GM20000 (cell line): ENCODE measurements around the gene SEC14L3.
A peak's percentile ranks its signal among the peaks of the same experiment; 100 is the strongest.

Source experiments
- DNase-seq: peaks from one replicate; pipeline ENCODE4 v3.0.0; 2012; ENCODE audit warnings: low spot score
- TF ChIP-seq, protein P1 (sequence below): IDR thresholded peaks from 2 replicates; pipeline ENCODE4 v1.5.1; 2012; ENCODE audit warnings: mild to moderate bottlenecking, control low read depth; ENCODE audit errors: extremely low read depth, missing control alignments

Gene SEC14L3

DNA sequence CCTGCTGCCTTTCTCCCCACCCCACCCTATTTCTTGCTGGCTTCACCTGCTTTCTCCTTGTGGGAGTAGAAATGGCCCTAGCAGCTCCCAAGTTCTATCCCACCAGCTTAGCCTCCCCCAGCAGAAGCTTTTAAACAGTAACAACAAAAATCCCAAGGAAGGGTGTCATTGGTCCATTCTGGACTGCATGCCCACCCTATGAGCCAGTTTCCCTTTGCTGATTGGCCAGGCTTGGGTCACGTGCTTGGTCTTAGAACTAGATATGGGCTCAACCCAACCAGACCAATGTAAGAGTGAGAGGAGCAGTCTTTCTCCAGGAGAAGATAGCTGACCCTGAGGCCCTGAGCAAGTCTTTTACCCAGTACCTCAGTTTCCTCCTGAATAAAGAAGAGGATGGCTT lies 43.9 kb downstream of the SEC14L3 start:
- no peak for DNase-seq
- TF ChIP-seq, protein P1, sequence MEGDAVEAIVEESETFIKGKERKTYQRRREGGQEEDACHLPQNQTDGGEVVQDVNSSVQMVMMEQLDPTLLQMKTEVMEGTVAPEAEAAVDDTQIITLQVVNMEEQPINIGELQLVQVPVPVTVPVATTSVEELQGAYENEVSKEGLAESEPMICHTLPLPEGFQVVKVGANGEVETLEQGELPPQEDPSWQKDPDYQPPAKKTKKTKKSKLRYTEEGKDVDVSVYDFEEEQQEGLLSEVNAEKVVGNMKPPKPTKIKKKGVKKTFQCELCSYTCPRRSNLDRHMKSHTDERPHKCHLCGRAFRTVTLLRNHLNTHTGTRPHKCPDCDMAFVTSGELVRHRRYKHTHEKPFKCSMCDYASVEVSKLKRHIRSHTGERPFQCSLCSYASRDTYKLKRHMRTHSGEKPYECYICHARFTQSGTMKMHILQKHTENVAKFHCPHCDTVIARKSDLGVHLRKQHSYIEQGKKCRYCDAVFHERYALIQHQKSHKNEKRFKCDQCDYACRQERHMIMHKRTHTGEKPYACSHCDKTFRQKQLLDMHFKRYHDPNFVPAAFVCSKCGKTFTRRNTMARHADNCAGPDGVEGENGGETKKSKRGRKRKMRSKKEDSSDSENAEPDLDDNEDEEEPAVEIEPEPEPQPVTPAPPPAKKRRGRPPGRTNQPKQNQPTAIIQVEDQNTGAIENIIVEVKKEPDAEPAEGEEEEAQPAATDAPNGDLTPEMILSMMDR: no peak

DNA sequence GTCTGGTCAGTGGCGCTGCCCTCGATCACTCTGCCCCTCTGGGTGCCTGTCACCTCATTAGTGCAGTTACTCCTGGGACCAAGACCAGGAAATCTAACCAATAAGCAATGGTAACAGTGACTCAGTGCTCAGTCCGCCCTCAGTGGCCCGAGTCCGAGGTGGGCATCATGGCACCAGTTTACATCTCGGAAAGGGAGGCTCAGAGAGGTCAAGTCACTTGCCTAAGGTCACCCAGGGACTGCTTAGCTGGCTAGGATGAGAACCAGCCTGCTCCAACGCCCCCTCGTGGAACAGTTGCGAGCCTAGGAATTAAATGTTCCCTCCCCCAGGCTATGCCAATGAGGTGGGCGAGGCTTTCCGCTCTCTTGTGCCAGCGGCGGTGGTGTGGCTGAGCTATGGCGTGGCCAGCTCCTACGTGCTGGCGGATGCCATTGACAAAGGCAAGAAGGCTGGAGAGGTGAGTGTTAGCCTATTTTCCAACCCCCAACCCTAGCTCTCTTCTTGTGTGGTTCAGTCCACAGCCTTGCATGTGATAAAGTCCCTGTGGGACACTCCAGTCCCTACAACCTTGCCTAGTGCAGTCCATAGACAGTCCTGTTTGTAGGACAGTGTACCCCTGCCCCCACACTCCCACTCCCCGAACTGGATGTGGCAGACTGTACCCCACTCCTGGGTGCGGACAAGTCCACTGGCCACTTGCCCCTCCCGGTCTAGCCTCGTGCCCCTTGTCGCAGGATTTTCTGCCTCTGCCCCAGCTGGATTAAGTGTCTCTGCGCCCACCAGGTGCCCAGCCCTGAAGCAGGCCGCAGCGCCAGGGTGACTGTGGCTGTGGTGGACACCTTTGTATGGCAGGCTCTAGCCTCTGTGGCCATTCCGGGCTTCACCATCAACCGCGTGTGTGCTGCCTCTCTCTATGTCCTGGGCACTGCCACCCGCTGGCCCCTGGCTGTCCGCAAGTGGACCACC lies 45.1 kb downstream of the SEC14L3 start:
- TF ChIP-seq, protein P1: peak; percentile 62
- DNase-seq: peak; percentile 74

GRCh38 chr22:30425616-30426387 lies 46.0 kb downstream of the SEC14L3 start, which contains the start of gene MTFP1:
Gene MTFP1 (plus strand): TSS chr22:30425768. CDS start chr22:30425880, 112 bp downstream.
- TF ChIP-seq, protein P1: no peak
- DNase-seq: peak; percentile 74

- no peak for DNase-seq
- TF ChIP-seq, protein P1: no peak
Observed at GRCh38 chr22:30425327-30425615, 46.5 kb downstream of the SEC14L3 start.

DNA sequence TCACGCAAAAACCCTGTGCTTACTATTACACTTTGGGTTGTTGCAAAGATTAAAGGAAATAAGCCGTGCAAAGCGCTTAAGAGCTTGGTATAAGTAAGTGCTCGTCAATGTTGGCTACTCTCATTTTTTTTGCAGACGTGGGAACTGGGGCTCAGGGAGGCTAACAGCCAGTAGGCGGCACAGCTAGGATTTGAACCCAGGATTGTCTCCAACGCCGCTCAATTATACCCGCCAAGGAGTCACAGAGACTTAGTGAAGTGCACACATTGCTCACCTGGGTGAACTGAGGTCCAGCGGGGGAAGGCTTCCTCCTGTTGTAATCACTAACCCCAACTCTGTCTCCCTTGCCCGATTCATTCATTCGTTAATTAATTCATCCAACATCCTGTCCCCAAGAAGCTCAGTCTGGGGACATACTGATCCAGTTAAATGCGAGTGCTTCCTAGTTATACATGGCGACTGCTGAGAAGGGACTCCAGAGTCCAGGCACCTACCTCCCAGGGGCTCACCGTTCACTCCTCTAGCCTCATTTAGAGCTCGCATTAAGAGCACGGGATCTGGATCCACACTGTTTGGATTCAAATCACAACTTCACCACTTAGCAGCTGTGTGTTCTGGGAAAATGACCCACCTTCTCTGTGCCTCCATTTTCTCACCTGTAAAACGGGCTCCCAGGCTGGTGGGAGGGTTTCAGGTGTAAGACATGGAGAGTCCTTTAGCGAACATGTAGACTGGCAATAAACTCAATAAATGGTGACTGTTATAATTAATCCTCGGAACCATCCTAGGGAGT lies 47.1 kb downstream of the SEC14L3 start:
- TF ChIP-seq, protein P1: no peak
- DNase-seq: no peak

DNA sequence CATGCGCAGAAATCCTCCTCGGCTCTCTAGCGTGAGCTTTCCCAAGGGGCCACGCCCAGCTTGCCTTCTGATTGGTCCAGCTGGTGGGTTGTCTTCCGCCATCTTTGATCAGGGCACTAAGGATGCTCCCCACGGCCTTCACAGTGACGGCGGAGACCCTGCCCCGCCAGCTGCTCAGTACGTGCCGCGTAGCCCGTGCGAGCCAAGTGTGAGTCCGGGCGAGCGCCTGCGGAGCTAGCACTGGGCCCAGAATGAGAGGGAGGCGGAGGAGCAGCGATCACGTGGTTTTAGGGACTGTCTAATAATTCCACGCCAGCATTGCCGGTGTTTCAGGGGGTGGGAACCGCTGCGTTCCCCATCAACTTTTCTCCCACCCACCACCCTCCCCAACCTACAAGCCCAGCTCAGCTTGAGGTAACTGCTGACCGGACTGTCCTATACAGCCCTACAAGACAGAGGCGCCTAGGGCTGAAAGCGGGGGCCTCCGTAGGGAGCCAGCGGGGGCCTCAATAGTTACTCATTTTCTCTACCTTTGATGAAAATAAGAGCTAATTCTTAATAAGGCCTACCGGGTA lies 47.8 kb downstream of the SEC14L3 start:
- TF ChIP-seq, protein P1: no peak
- DNase-seq: peak; percentile 98
